Stomach (tissue), 9 donors: ENCODE data around the gene OBSL1. TPM values are rescaled to one million over a fixed set of nuclear protein-coding genes. Genes with fewer than 3 reads are reported as not detected.

Experiments used
- DNase-seq, 2 donors: peaks; one replicate each; pipeline versions ENCODE4 v3.0.0 to v3.0.0-alpha.2; 2013 to 2019
- H3K27ac ChIP-seq, 5 donors: fragments of 200-600 bp in 4 of 5; sonication (generic) in 4 of 5; one replicate each; pipeline ENCODE4 v1.5.1; 2013 to 2019; ENCODE audit warnings: mild to moderate bottlenecking in 1 of 5, moderate library complexity in 1 of 5
- H3K27me3 ChIP-seq, 3 donors: fragments of 200-600 bp; sonication (generic); one replicate each; pipeline ENCODE4 v1.5.1; 2017 to 2019; ENCODE audit warnings: mixed run types in 1 of 3
- H3K36me3 ChIP-seq, 4 donors: fragments of 200-600 bp; sonication (generic); 1 replicate in 3 of 4; 2 replicates in 1 of 4; pipeline ENCODE4 v1.5.1; 2016 to 2019
- H3K4me1 ChIP-seq, 4 donors: fragments of 200-600 bp; sonication (generic); one replicate each; pipeline ENCODE4 v1.5.1; 2016 to 2019
- H3K4me3 ChIP-seq, 4 donors: fragments of 200-600 bp; sonication (generic) in 3 of 4; one replicate each; pipeline ENCODE4 v1.5.1; 2016 to 2019; ENCODE audit warnings: mild to moderate bottlenecking in 1 of 4
- H3K9me3 ChIP-seq, 4 donors: fragments of 200-600 bp; sonication (generic); one replicate each; pipeline ENCODE4 v1.5.1; 2016 to 2019
- CTCF ChIP-seq, 7 experiments: fragments of 450-650 bp in 4 of 7; fragments of 200-600 bp in 3 of 7; sonication (generic) in 3 of 7; IDR thresholded peaks; one replicate each; pipeline ENCODE4 v1.5.1; 2016 to 2019; ENCODE audit warnings: antibody characterized with exemption in 7 of 7, control low read depth in 2 of 7, mild to moderate bottlenecking in 1 of 7
- EP300 ChIP-seq: sonication (generic); formaldehyde crosslinking; IDR thresholded peaks from one replicate; pipeline ENCODE4 v1.6.1; 2017; ENCODE audit warnings: antibody characterized with exemption
- POLR2A ChIP-seq, 4 donors: fragments of 450-650 bp; IDR thresholded peaks; one replicate each; pipeline ENCODE4 v1.6.1; 2016; ENCODE audit warnings: antibody characterized with exemption in 4 of 4, control low read depth in 2 of 4, mild to moderate bottlenecking in 1 of 4, moderate library complexity in 1 of 4
- POLR2AphosphoS5 ChIP-seq, 3 donors: sonication (generic); formaldehyde crosslinking; IDR thresholded peaks; one replicate each; pipeline ENCODE4 v1.6.1; 2016; ENCODE audit warnings: antibody characterized with exemption in 3 of 3
- WGBS, 5 donors: extraction: QIAGEN DNeasy Blood & Tissue Kit in 3 of 5; methylation state at CpG; one replicate each; pipeline versions ENCODE4 v1.1.5 to v1.1.7; 2013 to 2018; 5-methylcytosine and 5-hydroxymethylcytosine counted together
- intact Hi-C: fragments of 100-400 bp; cut with DNase I; formaldehyde crosslinking; loops from one replicate; pipeline ENCODE4 v1.15.1; 2023; ENCODE audit warnings: low total_unique reads
- polyA plus RNA-seq, 3 donors: library from polyadenylated mRNA; stranded (reverse); fragments of 200-250 nt; gene quantifications; one replicate each; pipeline ENCODE4 v1.2.3, GENCODE V29; 2013
- total RNA-seq, 5 donors: library from RNA; depleted of rRNA; stranded (reverse); fragments of >200 nt; gene quantifications; one replicate each; pipeline versions ENCODE4 v1.1.0 to v1.2.3, GENCODE V29; 2014 to 2016
- donor health status: healthy with polysubstance abuse.
- donor health status: Bipolar disorder and iron deficiency.
- donor health status: healthy.

The OBSL1 gene
- total and polyA plus RNA-seq, 8 donors = 19.8 to 62.1 (median 41.5) TPM

GRCh38 chr2:219507581-219508443 lies 63.5 kb downstream of the OBSL1 start:
- Histone ChIP-seq H3K36me3 (peaks cover 30 to 50% (median 47%) of the 10 kb centered on the region in 4 donors), H3K27me3 (peaks cover 0 to 52% (median 44%) of the 10 kb centered on the region in 3 donors), H3K4me1 (peaks cover 14 to 38% (median 25%) of the 10 kb centered on the region in 4 donors), H3K9me3 (no peaks in the 10 kb centered on the region), H3K4me3 (no peak overlapping the region), H3K27ac (no peak overlapping the region)
- intact Hi-C loops = no loop called here
- DNase-seq = peak in 1 of 2 donors; percentile 55
- 47 to 52% (median 49%) methylated on average over 7 to 8 of the region's 8 CpGs for WGBS, 5 donors
- TF ChIP-seq EP300 = no peak
- no peak for TF ChIP-seq CTCF (IDR thresholded peaks at IDR 0.05)
- TF ChIP-seq POLR2AphosphoS5 (IDR thresholded peaks at IDR 0.05) = no peak
- TF ChIP-seq POLR2A (IDR thresholded peaks at IDR 0.05) = no peak

DNA sequence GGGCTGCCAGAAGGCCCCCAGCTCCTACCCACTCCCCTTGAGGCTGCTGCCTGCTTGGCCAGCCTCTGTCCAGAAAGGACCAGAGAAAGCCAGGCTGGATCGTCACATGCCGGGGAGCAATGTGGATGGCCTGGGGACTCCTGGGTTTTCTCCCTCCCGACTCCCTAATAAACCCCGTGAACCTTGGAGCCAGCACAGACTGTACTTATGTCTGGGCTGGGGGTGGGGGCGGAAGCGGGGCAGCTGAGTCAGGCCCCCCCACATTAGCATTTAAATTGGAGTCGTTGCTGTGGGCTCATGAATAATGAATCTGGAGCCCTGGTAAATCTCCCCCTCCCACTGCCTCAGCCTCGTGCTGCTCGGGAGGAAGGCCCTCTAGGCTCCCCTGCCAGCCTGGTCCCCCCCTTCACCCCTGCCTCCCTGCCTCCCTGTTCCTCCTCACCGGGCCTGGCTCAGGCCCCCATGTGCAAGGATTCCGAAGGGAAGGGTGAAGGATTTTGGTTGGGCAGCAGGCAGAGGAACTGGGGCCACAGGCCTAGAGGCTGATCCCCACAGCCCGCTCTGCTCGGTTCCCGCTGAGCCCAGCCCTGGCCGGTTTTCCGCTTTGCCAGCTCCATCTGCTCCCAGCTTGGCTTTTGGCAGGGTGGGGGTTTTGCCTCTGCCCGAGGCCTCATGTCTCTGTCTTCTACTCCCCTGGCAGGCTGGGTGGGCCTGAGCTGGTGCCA lies 64.4 kb downstream of the OBSL1 start:
- DNase-seq = peak in 1 of 2 donors; percentile 54
- peaks cover 14 to 30% (median 24%) of the 10 kb centered on the region in 4 donors for H3K4me1 ChIP-seq
- peaks cover 30 to 59% (median 55%) of the 10 kb centered on the region in 4 donors for H3K36me3 ChIP-seq
- peaks cover 0 to 44% (median 35%) of the 10 kb centered on the region in 3 donors for H3K27me3 ChIP-seq
- 73 to 87% (median 74%) methylated on average over 14 to 17 of the region's 17 CpGs for WGBS, 5 donors
- intact Hi-C loops = no loop called here
- H3K27ac ChIP-seq = no peak overlapping the region
- H3K4me3 ChIP-seq = no peak overlapping the region
- H3K9me3 ChIP-seq = no peaks in the 10 kb centered on the region
- no peak for TF ChIP-seq CTCF (IDR thresholded peaks at IDR 0.05)

DNA sequence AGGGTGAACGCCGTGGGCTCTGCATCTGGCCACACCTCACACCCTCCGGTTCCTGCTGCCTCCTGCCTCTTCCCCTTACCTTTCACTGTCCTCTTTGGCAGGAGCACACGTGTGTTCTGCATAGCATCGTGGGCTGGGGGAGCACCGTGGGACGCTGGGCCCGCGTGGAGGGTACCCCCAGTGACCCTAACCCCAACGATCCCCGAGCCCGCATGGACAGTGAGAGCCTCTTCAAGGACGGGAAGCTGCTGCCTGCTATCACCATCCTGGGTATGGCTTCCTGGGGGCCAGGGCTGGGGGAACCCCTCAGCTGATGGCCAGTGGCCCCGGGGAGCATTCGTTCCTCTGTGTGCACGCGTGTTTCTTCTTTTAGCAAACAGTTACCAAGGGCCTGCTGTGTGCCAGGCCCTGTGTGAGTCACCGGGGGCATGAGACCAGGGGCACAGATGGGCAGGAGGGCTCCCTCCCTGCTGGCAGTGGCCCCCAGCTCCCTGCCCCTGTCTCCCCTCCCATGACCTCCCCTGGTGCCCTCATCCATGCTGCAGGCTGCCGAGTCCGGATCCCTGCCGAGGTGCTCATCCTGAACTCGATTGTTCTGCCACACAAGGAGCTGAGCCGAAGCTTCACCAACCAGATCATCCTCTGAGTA lies 65.1 kb downstream of the OBSL1 start:
- no peak for TF ChIP-seq POLR2A (IDR thresholded peaks at IDR 0.05)
- TF ChIP-seq EP300 = no peak
- no peak for TF ChIP-seq CTCF (IDR thresholded peaks at IDR 0.05)
- no peak for TF ChIP-seq POLR2AphosphoS5 (IDR thresholded peaks at IDR 0.05)
- Histone ChIP-seq H3K27ac (no peak overlapping the region), H3K36me3 (peaks cover 30 to 66% (median 62%) of the 10 kb centered on the region in 4 donors), H3K9me3 (no peaks in the 10 kb centered on the region), H3K4me3 (no peak overlapping the region), H3K4me1 (peaks cover 14 to 29% (median 24%) of the 10 kb centered on the region in 4 donors), H3K27me3 (peaks cover 0 to 37% (median 28%) of the 10 kb centered on the region in 3 donors)
- intact Hi-C loops = no loop called here
- DNase-seq = no peak
- 80 to 87% (median 85%) methylated on average over 17 to 23 of the region's 23 CpGs for WGBS, 5 donors

DNA sequence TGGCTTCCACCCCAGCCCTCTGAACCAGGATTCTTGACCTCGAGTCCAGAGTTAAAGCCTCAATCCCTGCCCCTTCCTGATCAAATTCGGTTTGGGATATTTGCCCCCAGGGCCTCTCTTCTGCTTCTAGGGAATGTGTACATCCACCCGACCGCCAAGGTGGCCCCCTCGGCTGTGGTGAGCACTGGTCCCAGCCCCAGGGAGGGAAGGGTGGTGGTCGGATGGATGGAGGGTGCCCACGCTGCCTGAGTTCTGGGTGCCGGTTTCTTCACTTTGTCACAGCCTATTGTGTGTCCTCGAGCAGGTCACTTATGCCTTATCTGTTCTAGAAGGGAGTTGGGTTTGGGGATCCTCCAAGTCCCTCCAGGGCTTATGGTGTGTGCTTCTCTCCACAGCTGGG lies 65.8 kb downstream of the OBSL1 start:
- peaks cover 0 to 30% (median 21%) of the 10 kb centered on the region in 3 donors for H3K27me3 ChIP-seq
- no peak overlapping the region for H3K4me3 ChIP-seq
- no peak for TF ChIP-seq POLR2A (IDR thresholded peaks at IDR 0.05)
- 83 to 88% (median 87%) methylated on average over 9 of the region's 9 CpGs for WGBS, 5 donors
- no peak for DNase-seq
- no peaks in the 10 kb centered on the region for H3K9me3 ChIP-seq
- intact Hi-C loops = no loop called here
- H3K27ac ChIP-seq = no peak overlapping the region
- H3K4me1 ChIP-seq = peaks cover 14 to 30% (median 25%) of the 10 kb centered on the region in 4 donors
- peaks cover 30 to 69% (median 62%) of the 10 kb centered on the region in 4 donors for H3K36me3 ChIP-seq
